GM12891 (cell line): ENCODE results near the gene STAB1.

Experiments
- POLR2A ChIP-seq: IDR thresholded peaks from 2 replicates; pipeline ENCODE4 v1.6.1; 2011; ENCODE audit warnings: low read depth, low read length, control low read depth
- POLR2AphosphoS5 ChIP-seq: IDR thresholded peaks from 2 replicates; pipeline ENCODE4 v1.6.1; 2011; ENCODE audit warnings: low read depth, low read length, control low read depth

DNA sequence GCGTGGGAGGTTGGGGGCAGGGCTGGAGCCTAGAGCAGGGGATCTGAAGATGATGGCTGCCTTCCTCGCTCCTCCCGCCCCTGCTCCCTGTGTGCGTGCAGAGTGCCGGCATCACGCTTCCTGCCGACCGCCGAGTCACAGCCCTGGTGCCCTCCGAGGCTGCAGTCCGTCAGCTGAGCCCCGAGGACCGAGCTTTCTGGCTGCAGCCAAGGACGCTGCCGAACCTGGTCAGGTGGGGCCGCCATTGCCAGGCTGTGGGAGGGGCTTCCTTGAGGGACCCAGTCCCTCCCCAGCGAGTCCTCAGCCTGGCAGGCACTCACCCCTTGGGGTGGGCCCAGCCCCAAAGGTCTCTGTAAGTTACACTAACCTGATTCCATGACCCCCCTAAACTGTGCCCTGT, 17.6 kb downstream of the STAB1 start:
- TF ChIP-seq POLR2A = no peak
- no peak for TF ChIP-seq POLR2AphosphoS5
